Right ventricle myocardium superior (tissue), 1 donor: ENCODE measurements around the gene PTOV1. TPM values are rescaled to one million over a fixed set of nuclear protein-coding genes. Genes with fewer than 3 reads are reported as not detected.

Source experiments
- ATAC-seq: fragments of 200-7000 bp; cut with Tn5 transposase; one replicate; pipeline ENCODE4 v1.9.1; 2020; ENCODE audit warnings: mild to moderate bottlenecking; ENCODE audit not compliant: poor library complexity
- DNase-seq: peaks from one replicate; pipeline ENCODE4 v3.0.0-alpha.2; 2020
- intact Hi-C: fragments of 100-400 bp; cut with DNase I; formaldehyde crosslinking; loops from one replicate; pipeline ENCODE4 v1.11.2; 2022
- total RNA-seq: library from RNA; stranded (reverse); fragmentation: NEBNext Ultra II Directional; extraction: Animal tissue kit (Norgen Biotek cat#: 25700); gene quantifications from one replicate; pipeline ENCODE4 v1.2.1, GENCODE V29; 2021
- donor health status: DM: no; HTN: yes; CAD: no; lungs with severe emphysema.

PTOV1 gene
- total RNA-seq, 1 donor from 2014 or later = 120 TPM

- ATAC-seq (no peak), DNase-seq (no peak)
- intact Hi-C loops = loop anchor here (5.0 kb wide), 1 partner anchor 35 kb away; the partner anchor contains the start of gene MED25
Observed at GRCh38 chr19:49852631-49853126, 1.7 kb downstream of the PTOV1 start.

GRCh38 chr19:49853852-49854377 is 3.0 kb downstream of the PTOV1 start:
- intact Hi-C loops = loop anchor here (5.0 kb wide), 1 partner anchor 37 kb away; the partner anchor contains the start of gene MED25
- ATAC-seq (no peak), DNase-seq (no peak)

- intact Hi-C loops = loop anchor here (5.0 kb wide), 1 partner anchor 37 kb away; the partner anchor contains the start of gene MED25
- no peak for DNase-seq
- no peak for ATAC-seq
Observed at GRCh38 chr19:49854378-49855263, 3.7 kb downstream of the PTOV1 start.

GRCh38 chr19:49855277-49855675 is 4.3 kb downstream of the PTOV1 start:
- DNase-seq = no peak
- ATAC-seq = no peak
- intact Hi-C loops = no loop called here

GRCh38 chr19:49855676-49856573 is 5.0 kb downstream of the PTOV1 start:
- no peak for DNase-seq
- ATAC-seq = no peak
- intact Hi-C loops = no loop called here

- intact Hi-C loops = no loop called here
- DNase-seq = no peak
- no peak for ATAC-seq
Observed at GRCh38 chr19:49856574-49857021, 5.6 kb downstream of the PTOV1 start.

GRCh38 chr19:49857061-49857837 is 6.3 kb downstream of the PTOV1 start:
- intact Hi-C loops = no loop called here
- no peak for DNase-seq
- ATAC-seq = no peak

GRCh38 chr19:49857838-49858087 is 6.8 kb downstream of the PTOV1 start:
- no peak for ATAC-seq
- DNase-seq = no peak
- intact Hi-C loops = no loop called here

GRCh38 chr19:49858088-49858985 is 7.4 kb downstream of the PTOV1 start:
- intact Hi-C loops = no loop called here
- ATAC-seq (peak; percentile 0), DNase-seq (no peak)

- DNase-seq = no peak
- ATAC-seq = no peak
- intact Hi-C loops = loop anchor here (10.0 kb wide), 1 partner anchor 185 kb away; the partner anchor contains the start of gene PRMT1
Observed at GRCh38 chr19:49859682-49860335, 8.8 kb downstream of the PTOV1 start.

GRCh38 chr19:49860336-49861102 is 9.6 kb downstream of the PTOV1 start:
- DNase-seq (no peak), ATAC-seq (no peak)
- intact Hi-C loops = loop anchor here (10.0 kb wide), 1 partner anchor 186 kb away; the partner anchor contains the start of gene PRMT1

- ATAC-seq (no peak), DNase-seq (peak; percentile 81)
- intact Hi-C loops = loop anchor here (10.0 kb wide), 1 partner anchor 186 kb away; the partner anchor contains the start of gene PRMT1
Observed at GRCh38 chr19:49861107-49861506, 10.1 kb downstream of the PTOV1 start.

GRCh38 chr19:49861541-49862378 is 10.8 kb downstream of the PTOV1 start:
- DNase-seq (no peak), ATAC-seq (no peak)
- intact Hi-C loops = loop anchor here (10.0 kb wide), 1 partner anchor 187 kb away; the partner anchor contains the start of gene PRMT1

- DNase-seq (peak; percentile 53), ATAC-seq (no peak)
- intact Hi-C loops = loop anchor here (10.0 kb wide), 1 partner anchor 188 kb away; the partner anchor contains the start of gene PRMT1
Observed at GRCh38 chr19:49862391-49863253, 11.7 kb downstream of the PTOV1 start.
